Liver (tissue), 9 donors: Measurements from ENCODE around the gene FCRLA. TPM values are rescaled to one million over a fixed set of nuclear protein-coding genes. Genes with fewer than 3 reads are reported as not detected.

ENCODE experiments used
- DNase-seq: peaks from one replicate; pipeline ENCODE4 v3.0.0-alpha.2; 2017; ENCODE audit warnings: low spot score
- H3K27ac ChIP-seq, 2 donors: one replicate each; pipeline ENCODE4 v1.7.0; 2013; ENCODE audit warnings: inconsistent platforms in 2 of 2, low read length in 2 of 2, control low read depth in 1 of 2, low read depth in 1 of 2, mild to moderate bottlenecking in 1 of 2
- H3K27me3 ChIP-seq, 4 donors: one replicate each; pipeline versions ENCODE4 v1.6.1 to v1.7.0; 2013; ENCODE audit warnings: low read length in 3 of 4, inconsistent platforms in 1 of 4, mild to moderate bottlenecking in 1 of 4, moderate library complexity in 1 of 4; ENCODE audit not compliant: control insufficient read depth in 4 of 4, insufficient read depth in 4 of 4
- H3K36me3 ChIP-seq, 4 donors: one replicate each; pipeline versions ENCODE4 v1.6.1 to v1.7.0; 2013; ENCODE audit warnings: low read length in 3 of 4, mild to moderate bottlenecking in 3 of 4, low read depth in 1 of 4, moderate library complexity in 1 of 4; ENCODE audit not compliant: control insufficient read depth in 4 of 4, insufficient read depth in 3 of 4
- H3K4me1 ChIP-seq, 4 donors: one replicate each; pipeline versions ENCODE4 v1.6.1 to v1.7.0; 2013; ENCODE audit warnings: low read length in 3 of 4, mild to moderate bottlenecking in 3 of 4, moderate library complexity in 1 of 4; ENCODE audit not compliant: control insufficient read depth in 4 of 4, insufficient read depth in 4 of 4
- H3K4me3 ChIP-seq, 3 donors: one replicate each; pipeline versions ENCODE4 v1.6.1 to v1.7.0; 2013; ENCODE audit warnings: low read length in 3 of 3, control low read depth in 1 of 3, low read depth in 1 of 3, mild to moderate bottlenecking in 1 of 3
- H3K9ac ChIP-seq, 2 donors: one replicate each; pipeline ENCODE4 v1.7.0; 2013; ENCODE audit warnings: low read length in 2 of 2, mild to moderate bottlenecking in 2 of 2, moderate library complexity in 2 of 2, control low read depth in 1 of 2, low read depth in 1 of 2
- H3K9me3 ChIP-seq, 4 donors: one replicate each; pipeline versions ENCODE4 v1.6.1 to v1.7.0; 2013; ENCODE audit warnings: low read length in 3 of 4; ENCODE audit not compliant: control insufficient read depth in 4 of 4
- EGR1 ChIP-seq, 2 donors: IDR thresholded peaks; 2 replicates each; pipeline ENCODE4 v1.6.1; 2016 to 2018; ENCODE audit warnings: antibody characterized with exemption in 2 of 2, low read depth in 2 of 2
- FOXA1 ChIP-seq: IDR thresholded peaks from 2 replicates; pipeline ENCODE4 v1.6.1; 2016; ENCODE audit warnings: antibody characterized with exemption
- FOXA2 ChIP-seq: IDR thresholded peaks from 2 replicates; pipeline ENCODE4 v1.6.1; 2016; ENCODE audit warnings: antibody characterized with exemption
- GABPA ChIP-seq, 2 donors: IDR thresholded peaks in 1 of 2; conservative IDR thresholded peaks in 1 of 2; 2 replicates each; pipeline ENCODE4 v1.6.1; 2016; ENCODE audit warnings: antibody characterized with exemption in 2 of 2, mild to moderate bottlenecking in 1 of 2, moderate library complexity in 1 of 2
- HNF4A ChIP-seq, 2 donors: conservative IDR thresholded peaks; 2 replicates each; pipeline ENCODE4 v1.6.1; 2016; ENCODE audit warnings: antibody characterized with exemption in 2 of 2, mild to moderate bottlenecking in 2 of 2
- HNF4G ChIP-seq: IDR thresholded peaks from 2 replicates; pipeline ENCODE4 v1.6.1; 2016; ENCODE audit warnings: antibody characterized with exemption
- JUND ChIP-seq, 2 donors: IDR thresholded peaks; 2 replicates each; pipeline ENCODE4 v1.6.1; 2016; ENCODE audit warnings: antibody characterized with exemption in 2 of 2
- NR2F2 ChIP-seq: IDR thresholded peaks from 2 replicates; pipeline ENCODE4 v1.6.1; 2016; ENCODE audit warnings: antibody characterized with exemption
- RAD21 ChIP-seq, 2 donors: IDR thresholded peaks; 2 replicates each; pipeline ENCODE4 v1.6.1; 2016; ENCODE audit warnings: antibody characterized with exemption in 2 of 2, mild to moderate bottlenecking in 2 of 2
- RXRA ChIP-seq, 2 donors: IDR thresholded peaks; 2 replicates each; pipeline ENCODE4 v1.6.1; 2017 to 2018; ENCODE audit warnings: antibody characterized with exemption in 2 of 2, mild to moderate bottlenecking in 1 of 2
- SP1 ChIP-seq: IDR thresholded peaks from 2 replicates; pipeline ENCODE4 v1.6.1; 2018; ENCODE audit warnings: antibody characterized with exemption, mild to moderate bottlenecking
- TAF1 ChIP-seq: conservative IDR thresholded peaks from 2 replicates; pipeline ENCODE4 v1.6.1; 2016; ENCODE audit warnings: antibody characterized with exemption, mild to moderate bottlenecking
- YY1 ChIP-seq: IDR thresholded peaks from 2 replicates; pipeline ENCODE4 v1.6.1; 2016; ENCODE audit warnings: antibody characterized with exemption, mild to moderate bottlenecking
- WGBS: extraction: QIAGEN DNeasy Blood & Tissue Kit; methylation state at CpG from one replicate; pipeline ENCODE4 v1.1.7; 2013; 5-methylcytosine and 5-hydroxymethylcytosine counted together
- polyA plus RNA-seq, 2 donors: library from polyadenylated mRNA; stranded (reverse) in 1 of 2; unstranded in 1 of 2; fragments of 200-250 nt in 1 of 2; fragments of >200 nt in 1 of 2; fragmentation: Nextera tagmentation in 1 of 2; extraction: Ambion mirVana in 1 of 2; gene quantifications; one replicate each; pipeline versions ENCODE4 v1.2.1 to v1.2.3, GENCODE V29; 2013 to 2015
- total RNA-seq, 2 donors: library from RNA; depleted of rRNA; stranded (reverse); fragments of >200 nt; gene quantifications; one replicate each; pipeline ENCODE4 v1.2.3, GENCODE V29; 2014
- TF ChIP-seq, protein P1 (sequence below): IDR thresholded peaks from 2 replicates; pipeline ENCODE4 v1.6.1; 2016; ENCODE audit warnings: antibody characterized with exemption, mild to moderate bottlenecking
- TF ChIP-seq, protein P2 (sequence below): fragments of 150-350 bp; IDR thresholded peaks from 2 replicates; pipeline ENCODE4 v1.5.1; 2017; ENCODE audit warnings: improper control_type of control experiment, low read depth, low read length; ENCODE audit not compliant: missing input control
- TF ChIP-seq, protein P3 (sequence below): IDR thresholded peaks from 2 replicates; pipeline ENCODE4 v1.6.1; 2016; ENCODE audit warnings: antibody characterized with exemption
- TF ChIP-seq, protein P4 (sequence below): IDR thresholded peaks from 2 replicates; pipeline ENCODE4 v1.6.1; 2016; ENCODE audit warnings: antibody characterized with exemption
- donor health status: healthy.
- donor health status: healthy.
- donor health status: healthy.
- donor health status: healthy.
- donor health status: healthy.

Gene FCRLA
- total and polyA plus RNA-seq, 4 donors: 0.06 to 3.3 (median 0.29) TPM

DNA sequence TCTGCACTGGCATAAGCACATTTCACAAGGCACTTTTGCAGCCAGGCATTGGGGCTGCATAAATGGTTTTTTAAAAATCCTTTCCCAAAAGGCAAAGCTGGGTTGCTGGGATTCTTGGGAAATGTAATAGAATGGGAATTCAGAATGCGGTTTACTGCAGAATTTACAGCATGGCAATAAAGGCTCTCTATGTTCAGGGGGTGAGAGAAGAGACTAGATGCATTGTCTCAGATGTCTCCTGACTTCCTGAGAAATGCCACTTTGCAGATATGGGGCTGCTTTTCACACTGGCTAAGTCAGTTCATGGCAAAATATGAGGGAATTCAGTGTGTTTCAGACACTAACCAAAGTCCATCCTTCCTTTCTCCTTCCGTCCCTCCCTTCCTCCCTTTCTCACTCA lies 30.6 kb upstream of the FCRLA start:
- Histone ChIP-seq H3K27me3 (no peaks in the 10 kb centered on the region), H3K4me1 (peaks cover 4 to 24% (median 19%) of the 10 kb centered on the region in 4 donors), H3K9ac (no peak overlapping the region), H3K4me3 (no peak overlapping the region), H3K36me3 (no peaks in the 10 kb centered on the region), H3K9me3 (no peaks in the 10 kb centered on the region), H3K27ac (no peak overlapping the region)
- DNase-seq: no peak
- no peak for TF ChIP-seq HNF4A (conservative IDR thresholded peaks at IDR 0.05)
- TF ChIP-seq GABPA (IDR thresholded peaks at IDR 0.05 in 1 of 2, conservative IDR thresholded peaks at IDR 0.05 in 1 of 2): no peak
- no peak for TF ChIP-seq FOXA1
- TF ChIP-seq YY1: no peak
- no peak for TF ChIP-seq JUND (IDR thresholded peaks at IDR 0.05)
- TF ChIP-seq NR2F2: no peak
- TF ChIP-seq, protein P1, sequence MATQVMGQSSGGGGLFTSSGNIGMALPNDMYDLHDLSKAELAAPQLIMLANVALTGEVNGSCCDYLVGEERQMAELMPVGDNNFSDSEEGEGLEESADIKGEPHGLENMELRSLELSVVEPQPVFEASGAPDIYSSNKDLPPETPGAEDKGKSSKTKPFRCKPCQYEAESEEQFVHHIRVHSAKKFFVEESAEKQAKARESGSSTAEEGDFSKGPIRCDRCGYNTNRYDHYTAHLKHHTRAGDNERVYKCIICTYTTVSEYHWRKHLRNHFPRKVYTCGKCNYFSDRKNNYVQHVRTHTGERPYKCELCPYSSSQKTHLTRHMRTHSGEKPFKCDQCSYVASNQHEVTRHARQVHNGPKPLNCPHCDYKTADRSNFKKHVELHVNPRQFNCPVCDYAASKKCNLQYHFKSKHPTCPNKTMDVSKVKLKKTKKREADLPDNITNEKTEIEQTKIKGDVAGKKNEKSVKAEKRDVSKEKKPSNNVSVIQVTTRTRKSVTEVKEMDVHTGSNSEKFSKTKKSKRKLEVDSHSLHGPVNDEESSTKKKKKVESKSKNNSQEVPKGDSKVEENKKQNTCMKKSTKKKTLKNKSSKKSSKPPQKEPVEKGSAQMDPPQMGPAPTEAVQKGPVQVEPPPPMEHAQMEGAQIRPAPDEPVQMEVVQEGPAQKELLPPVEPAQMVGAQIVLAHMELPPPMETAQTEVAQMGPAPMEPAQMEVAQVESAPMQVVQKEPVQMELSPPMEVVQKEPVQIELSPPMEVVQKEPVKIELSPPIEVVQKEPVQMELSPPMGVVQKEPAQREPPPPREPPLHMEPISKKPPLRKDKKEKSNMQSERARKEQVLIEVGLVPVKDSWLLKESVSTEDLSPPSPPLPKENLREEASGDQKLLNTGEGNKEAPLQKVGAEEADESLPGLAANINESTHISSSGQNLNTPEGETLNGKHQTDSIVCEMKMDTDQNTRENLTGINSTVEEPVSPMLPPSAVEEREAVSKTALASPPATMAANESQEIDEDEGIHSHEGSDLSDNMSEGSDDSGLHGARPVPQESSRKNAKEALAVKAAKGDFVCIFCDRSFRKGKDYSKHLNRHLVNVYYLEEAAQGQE: no peak
- TF ChIP-seq RXRA (IDR thresholded peaks at IDR 0.05): no peak
- TF ChIP-seq, protein P2, sequence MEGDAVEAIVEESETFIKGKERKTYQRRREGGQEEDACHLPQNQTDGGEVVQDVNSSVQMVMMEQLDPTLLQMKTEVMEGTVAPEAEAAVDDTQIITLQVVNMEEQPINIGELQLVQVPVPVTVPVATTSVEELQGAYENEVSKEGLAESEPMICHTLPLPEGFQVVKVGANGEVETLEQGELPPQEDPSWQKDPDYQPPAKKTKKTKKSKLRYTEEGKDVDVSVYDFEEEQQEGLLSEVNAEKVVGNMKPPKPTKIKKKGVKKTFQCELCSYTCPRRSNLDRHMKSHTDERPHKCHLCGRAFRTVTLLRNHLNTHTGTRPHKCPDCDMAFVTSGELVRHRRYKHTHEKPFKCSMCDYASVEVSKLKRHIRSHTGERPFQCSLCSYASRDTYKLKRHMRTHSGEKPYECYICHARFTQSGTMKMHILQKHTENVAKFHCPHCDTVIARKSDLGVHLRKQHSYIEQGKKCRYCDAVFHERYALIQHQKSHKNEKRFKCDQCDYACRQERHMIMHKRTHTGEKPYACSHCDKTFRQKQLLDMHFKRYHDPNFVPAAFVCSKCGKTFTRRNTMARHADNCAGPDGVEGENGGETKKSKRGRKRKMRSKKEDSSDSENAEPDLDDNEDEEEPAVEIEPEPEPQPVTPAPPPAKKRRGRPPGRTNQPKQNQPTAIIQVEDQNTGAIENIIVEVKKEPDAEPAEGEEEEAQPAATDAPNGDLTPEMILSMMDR: no peak
- WGBS: 83% methylated on average over 2 of the region's 2 CpGs

DNA sequence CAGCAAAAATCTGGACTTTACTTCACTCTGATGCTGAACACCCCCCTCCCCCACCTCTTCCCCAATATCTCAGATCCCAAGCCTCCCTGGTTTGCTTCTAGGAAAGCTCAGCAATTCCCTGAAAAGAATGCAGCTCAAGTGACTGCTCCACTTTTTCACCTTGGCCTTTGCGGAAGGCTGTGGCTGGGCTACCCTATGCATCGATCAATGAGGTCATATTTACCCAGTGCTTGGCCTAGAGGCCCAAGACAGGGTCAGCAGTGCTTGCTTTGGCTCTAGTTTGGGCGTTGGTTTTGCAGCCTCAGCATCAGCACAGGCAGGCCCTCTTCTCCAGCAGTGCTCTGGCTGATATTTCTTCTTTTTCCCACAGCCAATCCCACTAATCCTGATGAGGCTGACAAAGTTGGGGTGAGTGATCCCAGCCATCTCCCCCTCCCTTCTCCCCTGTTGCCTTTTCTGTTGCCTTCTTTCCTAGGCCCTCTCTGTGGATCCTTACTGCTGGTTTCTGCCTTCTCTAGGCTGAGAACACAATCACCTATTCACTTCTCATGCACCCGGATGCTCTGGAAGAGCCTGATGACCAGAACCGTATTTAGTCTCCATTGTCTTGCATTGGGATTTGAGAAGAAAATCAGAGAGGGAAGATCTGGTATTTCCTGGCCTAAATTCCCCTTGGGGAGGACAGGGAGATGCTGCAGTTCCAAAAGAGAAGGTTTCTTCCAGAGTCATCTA lies 29.9 kb upstream of the FCRLA start:
- no peak overlapping the region for H3K27ac ChIP-seq
- WGBS: 43% methylated on average over 5 of the region's 5 CpGs
- no peaks in the 10 kb centered on the region for H3K27me3 ChIP-seq
- H3K4me3 ChIP-seq: no peak overlapping the region
- no peak overlapping the region for H3K9ac ChIP-seq
- no peaks in the 10 kb centered on the region for H3K36me3 ChIP-seq
- no peak for DNase-seq
- H3K9me3 ChIP-seq: no peaks in the 10 kb centered on the region
- H3K4me1 ChIP-seq: peaks cover 4 to 24% (median 19%) of the 10 kb centered on the region in 4 donors
- TF ChIP-seq EGR1 (IDR thresholded peaks at IDR 0.05; ENCODE audit: low read depth in 2 of 2): no peak
- TF ChIP-seq, protein P3, sequence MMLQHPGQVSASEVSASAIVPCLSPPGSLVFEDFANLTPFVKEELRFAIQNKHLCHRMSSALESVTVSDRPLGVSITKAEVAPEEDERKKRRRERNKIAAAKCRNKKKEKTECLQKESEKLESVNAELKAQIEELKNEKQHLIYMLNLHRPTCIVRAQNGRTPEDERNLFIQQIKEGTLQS: peak; percentile 21
- no peak for TF ChIP-seq TAF1
- TF ChIP-seq, protein P2: no peak
- TF ChIP-seq FOXA1: peak; percentile 44
- peak; percentile 47 for TF ChIP-seq HNF4G
- peak; percentile 61 to 75 for TF ChIP-seq HNF4A (conservative IDR thresholded peaks at IDR 0.05)
- peak; percentile 59 to 89 for TF ChIP-seq JUND (IDR thresholded peaks at IDR 0.05)
- no peak for TF ChIP-seq NR2F2
- TF ChIP-seq RAD21 (IDR thresholded peaks at IDR 0.05): peak in 1 of 2 donors; percentile 14
- TF ChIP-seq, protein P4, sequence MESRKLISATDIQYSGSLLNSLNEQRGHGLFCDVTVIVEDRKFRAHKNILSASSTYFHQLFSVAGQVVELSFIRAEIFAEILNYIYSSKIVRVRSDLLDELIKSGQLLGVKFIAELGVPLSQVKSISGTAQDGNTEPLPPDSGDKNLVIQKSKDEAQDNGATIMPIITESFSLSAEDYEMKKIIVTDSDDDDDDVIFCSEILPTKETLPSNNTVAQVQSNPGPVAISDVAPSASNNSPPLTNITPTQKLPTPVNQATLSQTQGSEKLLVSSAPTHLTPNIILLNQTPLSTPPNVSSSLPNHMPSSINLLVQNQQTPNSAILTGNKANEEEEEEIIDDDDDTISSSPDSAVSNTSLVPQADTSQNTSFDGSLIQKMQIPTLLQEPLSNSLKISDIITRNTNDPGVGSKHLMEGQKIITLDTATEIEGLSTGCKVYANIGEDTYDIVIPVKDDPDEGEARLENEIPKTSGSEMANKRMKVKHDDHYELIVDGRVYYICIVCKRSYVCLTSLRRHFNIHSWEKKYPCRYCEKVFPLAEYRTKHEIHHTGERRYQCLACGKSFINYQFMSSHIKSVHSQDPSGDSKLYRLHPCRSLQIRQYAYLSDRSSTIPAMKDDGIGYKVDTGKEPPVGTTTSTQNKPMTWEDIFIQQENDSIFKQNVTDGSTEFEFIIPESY: no peak
- no peak for TF ChIP-seq GABPA (IDR thresholded peaks at IDR 0.05 in 1 of 2, conservative IDR thresholded peaks at IDR 0.05 in 1 of 2)
- TF ChIP-seq RXRA (IDR thresholded peaks at IDR 0.05): peak; percentile 76 to 90
- TF ChIP-seq, protein P1: no peak
- no peak for TF ChIP-seq YY1
- peak; percentile 85 for TF ChIP-seq FOXA2
- TF ChIP-seq SP1: peak; percentile 48
